Neural progenitor cell (in vitro differentiated cells): ENCODE results near the gene REL. TPM values are rescaled to one million over a fixed set of nuclear protein-coding genes. Genes with fewer than 3 reads are reported as not detected.

ENCODE experiments used
- DNase-seq: peaks from one replicate; pipeline ENCODE4 v3.0.0-alpha.2; 2016; ENCODE audit warnings: low spot score
- H2AFZ ChIP-seq: fragments of 200-600 bp; sonication (generic); replicated peaks from 2 replicates; pipeline ENCODE4 v1.6.1; 2016; ENCODE audit warnings: antibody characterized with exemption
- H3F3A ChIP-seq: fragments of 200-600 bp; sonication (generic); 2 replicates; pipeline ENCODE4 v1.6.1; 2016; ENCODE audit warnings: antibody characterized with exemption, low read depth
- H3K27ac ChIP-seq: fragments of 200-600 bp; sonication (generic); 2 replicates; pipeline ENCODE4 v1.5.1; 2016; ENCODE audit warnings: mild to moderate bottlenecking
- H3K27me3 ChIP-seq: fragments of 200-600 bp; sonication (generic); 2 replicates; pipeline ENCODE4 v1.6.1; 2016; ENCODE audit warnings: mild to moderate bottlenecking, moderate library complexity
- H3K36me3 ChIP-seq: fragments of 200-600 bp; sonication (generic); 2 replicates; pipeline ENCODE4 v1.5.1; 2016
- H3K4me1 ChIP-seq: fragments of 200-600 bp; sonication (generic); 2 replicates; pipeline ENCODE4 v1.6.1; 2016; ENCODE audit warnings: mixed run types
- H3K4me2 ChIP-seq: fragments of 200-600 bp; sonication (generic); 2 replicates; pipeline ENCODE4 v1.6.1; 2016
- H3K4me3 ChIP-seq: fragments of 200-600 bp; sonication (generic); 2 replicates; pipeline ENCODE4 v1.5.1; 2016
- H3K79me2 ChIP-seq: fragments of 200-600 bp; sonication (generic); 2 replicates; pipeline ENCODE4 v1.6.1; 2016; ENCODE audit warnings: low read depth
- H3K9ac ChIP-seq: fragments of 200-600 bp; sonication (generic); 2 replicates; pipeline ENCODE4 v1.6.1; 2016
- H3K9me3 ChIP-seq: fragments of 200-600 bp; sonication (generic); 2 replicates; pipeline ENCODE4 v1.5.1; 2016; ENCODE audit warnings: low read depth
- H4K20me1 ChIP-seq: fragments of 200-600 bp; sonication (generic); 2 replicates; pipeline ENCODE4 v1.6.1; 2016; ENCODE audit warnings: low read depth
- H3K27ac Mint-ChIP-seq: 3 replicates; pipeline ENCODE4 v1.8.0; 2021; ENCODE audit warnings: mixed read lengths
- H3K27me3 Mint-ChIP-seq: 2 replicates; pipeline ENCODE4 v1.8.0; 2022; ENCODE audit warnings: low read depth, mild to moderate bottlenecking, inconsistent platforms, moderate library complexity, mixed read lengths; ENCODE audit not compliant: insufficient read depth
- H3K36me3 Mint-ChIP-seq: 3 replicates; pipeline ENCODE4 v1.8.0; 2021; ENCODE audit warnings: mixed read lengths
- H3K4me1 Mint-ChIP-seq: 3 replicates; pipeline ENCODE4 v1.8.0; 2021; ENCODE audit warnings: mixed read lengths
- H3K4me3 Mint-ChIP-seq: 3 replicates; pipeline ENCODE4 v1.8.0; 2021; ENCODE audit warnings: mild to moderate bottlenecking, moderate library complexity, mixed read lengths
- H3K9me3 Mint-ChIP-seq: 3 replicates; pipeline ENCODE4 v1.8.0; 2020; ENCODE audit warnings: mixed read lengths
- EZH2 ChIP-seq: fragments of 200-600 bp; sonication (generic); IDR thresholded peaks from 2 replicates; pipeline ENCODE4 v1.6.1; 2017; ENCODE audit warnings: antibody characterized with exemption, mild to moderate bottlenecking, moderate library complexity
- EZH2phosphoT487 ChIP-seq: fragments of 200-600 bp; sonication (generic); IDR thresholded peaks from 2 replicates; pipeline ENCODE4 v1.6.1; 2017; ENCODE audit warnings: antibody characterized with exemption
- total RNA-seq: library from RNA; depleted of rRNA; stranded (reverse); fragments of >200 nt; gene quantifications from 2 replicates; pipeline ENCODE4 v1.2.3, GENCODE V29; 2015; ENCODE audit warnings: low replicate concordance
- TF ChIP-seq, protein P1 (sequence below): fragments of 200-600 bp; sonication (generic); IDR thresholded peaks from 2 replicates; pipeline ENCODE4 v1.5.1; 2017; ENCODE audit warnings: antibody characterized with exemption, mild to moderate bottlenecking

The REL gene
- total RNA-seq, 1 donor from 2014 or later, result 12.0 TPM

DNA sequence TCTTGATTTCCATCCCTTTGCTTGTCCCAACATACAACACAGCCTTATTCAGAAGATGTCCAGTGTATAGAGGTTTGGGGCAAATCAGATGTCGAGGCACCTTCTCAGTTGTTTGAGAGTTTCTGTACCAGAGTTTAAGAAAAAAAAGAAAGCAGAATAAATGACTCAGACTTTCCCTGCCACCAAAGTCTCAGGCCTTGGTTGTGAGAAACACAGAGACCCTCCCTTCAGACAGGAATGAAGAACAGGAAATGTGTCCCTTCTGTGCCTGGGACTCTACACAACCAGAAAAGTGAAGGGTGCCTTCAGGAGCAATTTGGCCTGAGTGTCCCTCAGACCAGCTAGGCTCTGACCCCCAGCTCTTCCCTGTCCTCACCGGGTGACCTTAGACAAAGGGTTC, 37.3 kb upstream of the REL start:
- Histone ChIP-seq H3K27me3 (peaks cover 2% of the 10 kb centered on the region), H3K79me2 (no peaks in the 10 kb centered on the region), H4K20me1 (no peaks in the 10 kb centered on the region), H3F3A (no peaks in the 10 kb centered on the region), H3K4me3 (no peak overlapping the region), H3K4me1 (peaks cover 11% of the 10 kb centered on the region), H2AFZ (no peak overlapping the region), H3K36me3 (no peaks in the 10 kb centered on the region), H3K27ac (no peak overlapping the region), H3K9me3 (no peaks in the 10 kb centered on the region), H3K9ac (no peak overlapping the region), H3K4me2 (no peak overlapping the region)
- Mint-ChIP-seq H3K27me3 (peaks cover 4% of the 10 kb centered on the region), H3K4me1 (peaks cover 5% of the 10 kb centered on the region), H3K9me3 (no peaks in the 10 kb centered on the region), H3K36me3 (no peaks in the 10 kb centered on the region), H3K27ac (no peak overlapping the region), H3K4me3 (no peak overlapping the region)
- TF ChIP-seq, protein P1, sequence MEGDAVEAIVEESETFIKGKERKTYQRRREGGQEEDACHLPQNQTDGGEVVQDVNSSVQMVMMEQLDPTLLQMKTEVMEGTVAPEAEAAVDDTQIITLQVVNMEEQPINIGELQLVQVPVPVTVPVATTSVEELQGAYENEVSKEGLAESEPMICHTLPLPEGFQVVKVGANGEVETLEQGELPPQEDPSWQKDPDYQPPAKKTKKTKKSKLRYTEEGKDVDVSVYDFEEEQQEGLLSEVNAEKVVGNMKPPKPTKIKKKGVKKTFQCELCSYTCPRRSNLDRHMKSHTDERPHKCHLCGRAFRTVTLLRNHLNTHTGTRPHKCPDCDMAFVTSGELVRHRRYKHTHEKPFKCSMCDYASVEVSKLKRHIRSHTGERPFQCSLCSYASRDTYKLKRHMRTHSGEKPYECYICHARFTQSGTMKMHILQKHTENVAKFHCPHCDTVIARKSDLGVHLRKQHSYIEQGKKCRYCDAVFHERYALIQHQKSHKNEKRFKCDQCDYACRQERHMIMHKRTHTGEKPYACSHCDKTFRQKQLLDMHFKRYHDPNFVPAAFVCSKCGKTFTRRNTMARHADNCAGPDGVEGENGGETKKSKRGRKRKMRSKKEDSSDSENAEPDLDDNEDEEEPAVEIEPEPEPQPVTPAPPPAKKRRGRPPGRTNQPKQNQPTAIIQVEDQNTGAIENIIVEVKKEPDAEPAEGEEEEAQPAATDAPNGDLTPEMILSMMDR, result no peak
- no peak for TF ChIP-seq EZH2
- no peak for TF ChIP-seq EZH2phosphoT487
- no peak for DNase-seq

DNA sequence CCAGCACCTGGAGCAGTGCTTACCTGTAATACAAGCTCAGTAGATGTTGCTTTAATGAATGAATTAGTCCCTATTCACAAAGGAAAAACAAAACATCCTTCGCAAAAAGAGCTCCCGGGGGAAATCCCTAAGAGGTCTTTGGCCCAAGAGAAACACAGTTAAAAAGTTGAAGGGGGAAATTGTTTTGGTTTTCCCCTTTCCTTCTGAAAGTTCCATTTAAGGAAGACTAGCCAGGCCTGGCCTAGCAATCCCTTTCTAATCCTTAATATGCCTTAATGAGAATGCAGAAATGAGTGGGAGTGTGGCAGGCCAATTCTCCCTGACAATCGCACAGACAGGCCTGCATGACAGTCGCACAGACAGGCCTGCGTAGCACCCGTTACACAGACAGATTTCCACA, 33.5 kb upstream of the REL start:
- Histone ChIP-seq H4K20me1 (no peaks in the 10 kb centered on the region), H3K9me3 (no peaks in the 10 kb centered on the region), H3K4me1 (peaks cover 6% of the 10 kb centered on the region), H3K27me3 (no peaks in the 10 kb centered on the region), H3K4me2 (no peak overlapping the region), H3F3A (no peaks in the 10 kb centered on the region), H3K79me2 (no peaks in the 10 kb centered on the region), H3K27ac (no peak overlapping the region), H3K9ac (no peak overlapping the region), H3K4me3 (no peak overlapping the region), H2AFZ (peak overlapping the region; percentile 1), H3K36me3 (no peaks in the 10 kb centered on the region)
- no peak overlapping the region for H3K4me3 Mint-ChIP-seq
- no peaks in the 10 kb centered on the region for H3K9me3 Mint-ChIP-seq
- H3K27ac Mint-ChIP-seq, result no peak overlapping the region
- DNase-seq, result no peak
- peaks cover 4% of the 10 kb centered on the region for H3K27me3 Mint-ChIP-seq
- no peak for TF ChIP-seq EZH2
- TF ChIP-seq EZH2phosphoT487, result no peak
- TF ChIP-seq, protein P1, result no peak
- H3K4me1 Mint-ChIP-seq, result no peaks in the 10 kb centered on the region
- H3K36me3 Mint-ChIP-seq, result no peaks in the 10 kb centered on the region

- no peaks in the 10 kb centered on the region for H3F3A ChIP-seq
- Mint-ChIP-seq H3K36me3 (no peaks in the 10 kb centered on the region), H3K4me1 (no peaks in the 10 kb centered on the region), H3K27ac (no peak overlapping the region), H3K9me3 (no peaks in the 10 kb centered on the region), H3K27me3 (peaks cover 4% of the 10 kb centered on the region), H3K4me3 (no peak overlapping the region)
- H3K4me1 ChIP-seq, result peaks cover 6% of the 10 kb centered on the region
- H3K27me3 ChIP-seq, result no peaks in the 10 kb centered on the region
- H3K9ac ChIP-seq, result no peak overlapping the region
- no peaks in the 10 kb centered on the region for H3K9me3 ChIP-seq
- no peak for TF ChIP-seq EZH2
- TF ChIP-seq, protein P1, result no peak
- TF ChIP-seq EZH2phosphoT487, result no peak
- no peak overlapping the region for H3K4me3 ChIP-seq
- DNase-seq, result no peak
- H3K79me2 ChIP-seq, result no peaks in the 10 kb centered on the region
- H2AFZ ChIP-seq, result no peak overlapping the region
- no peaks in the 10 kb centered on the region for H4K20me1 ChIP-seq
- no peak overlapping the region for H3K4me2 ChIP-seq
- H3K27ac ChIP-seq, result no peak overlapping the region
- no peaks in the 10 kb centered on the region for H3K36me3 ChIP-seq
These were observed 32.2 kb upstream of the REL start for GRCh38 chr2:60849187-60849586.
